ENCODE results near the gene HNMT. TPM values are rescaled to one million over a fixed set of nuclear protein-coding genes. Genes with fewer than 3 reads are reported as not detected.

The HNMT gene
- total and polyA plus RNA-seq, 9 donors, result 56.3 to 140 (median 76.5) TPM

DNA sequence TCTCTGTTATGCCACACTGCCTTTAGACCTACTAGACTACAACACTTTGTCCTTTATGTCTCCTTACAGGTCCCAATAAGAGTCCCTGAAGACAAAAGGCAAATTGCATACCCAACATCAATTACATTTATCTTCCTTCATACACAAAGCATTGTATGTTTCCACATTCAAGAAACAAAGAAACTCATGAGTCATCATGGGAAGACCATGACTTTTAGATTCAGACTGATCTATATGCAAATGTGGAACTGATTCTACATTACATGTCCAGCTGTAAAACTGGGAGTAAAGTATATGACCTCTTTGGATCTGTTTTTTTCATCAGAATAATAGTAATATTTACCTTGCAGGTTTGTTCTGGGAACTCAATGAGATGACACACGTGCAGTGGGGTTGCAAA, 25.2 kb upstream of the HNMT start:
- H3K27ac ChIP-seq, result no peak overlapping the region
- DNase-seq, result no peak

DNA sequence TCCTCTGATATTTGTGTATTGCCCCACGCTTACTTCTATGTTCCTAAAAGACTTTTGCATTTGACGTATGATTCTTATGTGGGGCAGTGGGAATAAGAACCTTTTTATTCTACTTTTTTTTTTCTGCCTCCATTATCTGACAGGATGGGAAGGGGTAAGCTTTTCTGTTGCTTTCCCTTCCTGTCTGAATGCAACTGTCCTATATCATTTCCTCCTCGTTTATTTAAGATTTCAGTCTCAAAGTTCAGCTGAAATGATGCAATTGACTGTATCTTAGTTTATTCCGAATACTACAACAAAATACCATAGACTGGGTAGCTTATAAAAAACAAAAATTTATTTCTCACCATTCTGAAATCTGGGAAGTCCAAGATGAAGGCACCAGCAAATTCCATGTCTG, 24.1 kb upstream of the HNMT start:
- no peaks in the 10 kb centered on the region for H3K36me3 ChIP-seq
- H3K4me1 ChIP-seq (ENCODE audit: insufficient read depth), result peaks cover 1% of the 10 kb centered on the region
- no peak overlapping the region for H3K4me3 ChIP-seq
- no peaks in the 10 kb centered on the region for H3K9me3 ChIP-seq
- WGBS, 3 donors, result 85 to 92% (median 91%) methylated on average over 4 of the region's 4 CpGs
- intact Hi-C loops (cut with DNase I), result loop anchor here in 1 of 4 donors (10.0 kb wide), 1 partner anchor 435 kb away; no protein-coding TSS in a partner anchor
- H3K27ac ChIP-seq, result no peak overlapping the region
- no peaks in the 10 kb centered on the region for H3K27me3 ChIP-seq
- TF ChIP-seq EP300 (IDR thresholded peaks at IDR 0.05), result no peak
- TF ChIP-seq, protein P1, sequence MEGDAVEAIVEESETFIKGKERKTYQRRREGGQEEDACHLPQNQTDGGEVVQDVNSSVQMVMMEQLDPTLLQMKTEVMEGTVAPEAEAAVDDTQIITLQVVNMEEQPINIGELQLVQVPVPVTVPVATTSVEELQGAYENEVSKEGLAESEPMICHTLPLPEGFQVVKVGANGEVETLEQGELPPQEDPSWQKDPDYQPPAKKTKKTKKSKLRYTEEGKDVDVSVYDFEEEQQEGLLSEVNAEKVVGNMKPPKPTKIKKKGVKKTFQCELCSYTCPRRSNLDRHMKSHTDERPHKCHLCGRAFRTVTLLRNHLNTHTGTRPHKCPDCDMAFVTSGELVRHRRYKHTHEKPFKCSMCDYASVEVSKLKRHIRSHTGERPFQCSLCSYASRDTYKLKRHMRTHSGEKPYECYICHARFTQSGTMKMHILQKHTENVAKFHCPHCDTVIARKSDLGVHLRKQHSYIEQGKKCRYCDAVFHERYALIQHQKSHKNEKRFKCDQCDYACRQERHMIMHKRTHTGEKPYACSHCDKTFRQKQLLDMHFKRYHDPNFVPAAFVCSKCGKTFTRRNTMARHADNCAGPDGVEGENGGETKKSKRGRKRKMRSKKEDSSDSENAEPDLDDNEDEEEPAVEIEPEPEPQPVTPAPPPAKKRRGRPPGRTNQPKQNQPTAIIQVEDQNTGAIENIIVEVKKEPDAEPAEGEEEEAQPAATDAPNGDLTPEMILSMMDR (IDR thresholded peaks at IDR 0.05), result no peak
- no peak for TF ChIP-seq POLR2A (IDR thresholded peaks at IDR 0.05)
- no peak for DNase-seq

More for the DNA sequence above, 25.2 kb upstream of the HNMT start:
- no peaks in the 10 kb centered on the region for H3K36me3 ChIP-seq
- H3K9me3 ChIP-seq, result no peaks in the 10 kb centered on the region
- intact Hi-C loops (cut with DNase I), result no loop called here
- H3K4me1 ChIP-seq (ENCODE audit: insufficient read depth), result peaks cover 1% of the 10 kb centered on the region
- WGBS, 3 donors, result 88 to 94% (median 92%) methylated on average over 1 of the region's 1 CpG
- H3K4me3 ChIP-seq, result no peak overlapping the region
- no peaks in the 10 kb centered on the region for H3K27me3 ChIP-seq
- TF ChIP-seq, protein P1 (IDR thresholded peaks at IDR 0.05), result no peak
- TF ChIP-seq EP300 (IDR thresholded peaks at IDR 0.05) (no peak), POLR2A (IDR thresholded peaks at IDR 0.05) (no peak)

DNA sequence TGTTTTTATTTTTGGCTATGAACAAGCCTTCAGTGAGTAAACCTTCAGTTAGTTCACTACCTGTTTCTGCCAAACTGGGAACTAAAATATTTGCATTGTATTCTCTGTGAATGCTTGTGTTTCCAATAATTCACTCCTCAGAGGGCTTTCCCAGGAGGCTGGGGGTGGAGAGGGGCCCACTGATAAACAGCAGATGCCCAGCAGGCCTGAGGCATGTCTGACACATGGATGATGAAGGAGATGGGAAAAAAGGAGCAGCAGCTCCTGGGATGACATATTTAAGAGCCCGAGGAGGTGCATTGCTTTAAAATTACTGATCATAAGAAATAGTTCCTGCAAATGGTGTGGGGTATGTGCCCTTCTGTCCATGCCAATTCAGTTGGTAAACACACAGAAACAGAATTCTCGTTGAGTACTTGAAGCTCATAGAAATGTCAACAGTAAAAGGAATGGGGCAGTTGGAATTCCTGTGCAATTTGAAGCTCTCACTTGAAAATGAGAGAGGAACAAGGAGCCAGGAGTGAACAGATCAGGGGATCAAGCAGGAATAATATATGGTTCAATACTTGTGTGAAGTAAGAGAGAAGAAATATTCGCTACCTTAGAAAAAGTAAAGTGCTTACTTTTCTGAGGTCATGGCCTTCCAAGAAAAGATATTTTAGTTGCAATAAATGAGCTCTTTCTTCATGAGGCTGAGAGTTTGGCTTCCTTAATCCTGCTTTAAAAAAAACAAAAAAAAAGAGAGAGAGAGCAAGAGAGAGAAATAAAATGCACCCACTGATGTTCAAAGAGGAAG, 22.0 kb upstream of the HNMT start:
- Histone ChIP-seq H3K36me3 (no peaks in the 10 kb centered on the region), H3K27me3 (no peaks in the 10 kb centered on the region), H3K27ac (no peak overlapping the region), H3K4me1 (ENCODE audit: insufficient read depth) (peaks cover 1% of the 10 kb centered on the region), H3K9me3 (no peaks in the 10 kb centered on the region), H3K4me3 (no peak overlapping the region)
- 53 to 60% (median 56%) methylated on average over 3 of the region's 3 CpGs for WGBS, 3 donors
- TF ChIP-seq, protein P1 (IDR thresholded peaks at IDR 0.05), result no peak
- TF ChIP-seq POLR2A (IDR thresholded peaks at IDR 0.05), result no peak
- no peak for TF ChIP-seq EP300 (IDR thresholded peaks at IDR 0.05)
- DNase-seq, result no peak
- intact Hi-C loops (cut with DNase I), result loop anchor here in 1 of 4 donors (10.0 kb wide), 1 partner anchor 433 kb away; no protein-coding TSS in a partner anchor

DNA sequence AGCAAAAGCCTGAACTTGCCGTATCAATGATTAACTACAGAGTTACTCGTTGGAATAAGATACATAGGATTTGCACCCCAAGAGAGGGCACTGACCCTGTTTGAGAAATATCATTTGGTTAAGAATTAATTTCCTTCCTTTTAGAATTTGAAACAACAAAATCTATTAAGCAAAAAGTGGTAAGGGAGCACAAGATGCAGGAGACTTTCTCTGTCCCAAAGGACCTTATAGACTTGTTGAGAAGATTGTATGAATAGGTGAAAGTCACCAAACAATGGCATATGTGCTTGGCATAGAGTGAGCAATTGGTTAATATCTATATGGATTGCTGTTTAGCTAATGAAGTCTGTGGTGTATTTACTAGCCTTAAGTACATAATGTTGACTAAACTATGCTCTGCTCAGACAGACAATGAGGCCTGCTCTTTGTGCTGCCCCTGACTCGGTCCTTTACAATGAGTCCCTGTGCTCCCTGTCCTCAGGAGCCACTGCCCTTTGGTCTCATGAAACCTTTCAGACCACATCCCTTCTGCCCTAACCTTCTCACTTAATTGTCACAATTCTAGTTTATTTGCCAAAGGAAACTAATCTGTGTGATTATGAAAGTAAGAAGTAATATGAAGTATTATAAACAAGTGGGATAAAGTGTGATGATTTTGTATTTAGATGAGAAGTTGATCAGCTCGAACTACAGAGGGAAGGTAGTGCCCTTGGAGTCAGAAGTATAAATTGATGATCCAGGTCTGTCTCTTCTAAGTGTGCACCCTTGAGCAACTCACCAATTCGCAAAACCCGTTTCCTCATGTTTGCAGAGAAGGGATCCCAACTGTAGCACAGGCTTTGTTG, 21.2 kb upstream of the HNMT start:
- no peaks in the 10 kb centered on the region for H3K4me1 ChIP-seq (ENCODE audit: insufficient read depth)
- 74 to 79% (median 78%) methylated on average over 6 of the region's 6 CpGs for WGBS, 3 donors
- TF ChIP-seq POLR2A (IDR thresholded peaks at IDR 0.05) (no peak), EP300 (IDR thresholded peaks at IDR 0.05) (no peak)
- TF ChIP-seq, protein P1 (IDR thresholded peaks at IDR 0.05), result no peak
- H3K27me3 ChIP-seq, result no peaks in the 10 kb centered on the region
- intact Hi-C loops (cut with DNase I), result loop anchor here in 1 of 4 donors (10.0 kb wide), 1 partner anchor 432 kb away; no protein-coding TSS in a partner anchor
- no peaks in the 10 kb centered on the region for H3K36me3 ChIP-seq
- no peak overlapping the region for H3K4me3 ChIP-seq
- H3K27ac ChIP-seq, result no peak overlapping the region
- no peak for DNase-seq
- H3K9me3 ChIP-seq, result no peaks in the 10 kb centered on the region

All from ovary (tissue), 9 donors.